ENCODE measurements around the gene OCA2.

OCA2 gene

GRCh38 chr15:28120359-28120640 is 21.2 kb upstream of the OCA2 start:
- DNase-seq (ENCODE audit: low spot score) = no peak

DNA sequence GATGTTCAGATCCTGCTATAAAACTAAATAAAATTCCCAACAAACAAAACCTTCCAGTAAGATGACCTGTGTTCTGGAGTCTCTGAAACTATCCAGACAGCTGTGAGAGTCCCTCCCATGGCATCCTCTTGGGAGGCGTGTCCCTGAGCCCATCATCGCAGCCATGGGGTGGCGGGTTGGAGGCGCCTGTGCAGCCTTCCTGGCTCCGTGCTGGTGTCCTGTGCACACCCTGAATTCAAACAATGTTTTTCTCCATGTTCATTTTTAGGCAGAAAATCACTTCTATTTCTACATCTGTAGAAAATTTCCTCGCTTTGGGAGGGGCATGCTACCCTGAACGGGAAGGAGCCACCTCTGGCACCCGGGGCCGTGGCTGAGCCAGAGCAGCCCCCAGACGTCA is 19.4 kb upstream of the OCA2 start:
- no peak for DNase-seq (ENCODE audit: low spot score)

GRCh38 chr15:28118083-28118482 is 19.0 kb upstream of the OCA2 start:
- DNase-seq (ENCODE audit: low spot score) = no peak

- no peak for DNase-seq (ENCODE audit: low spot score)
Observed at GRCh38 chr15:28117432-28117990, 18.4 kb upstream of the OCA2 start.

DNA sequence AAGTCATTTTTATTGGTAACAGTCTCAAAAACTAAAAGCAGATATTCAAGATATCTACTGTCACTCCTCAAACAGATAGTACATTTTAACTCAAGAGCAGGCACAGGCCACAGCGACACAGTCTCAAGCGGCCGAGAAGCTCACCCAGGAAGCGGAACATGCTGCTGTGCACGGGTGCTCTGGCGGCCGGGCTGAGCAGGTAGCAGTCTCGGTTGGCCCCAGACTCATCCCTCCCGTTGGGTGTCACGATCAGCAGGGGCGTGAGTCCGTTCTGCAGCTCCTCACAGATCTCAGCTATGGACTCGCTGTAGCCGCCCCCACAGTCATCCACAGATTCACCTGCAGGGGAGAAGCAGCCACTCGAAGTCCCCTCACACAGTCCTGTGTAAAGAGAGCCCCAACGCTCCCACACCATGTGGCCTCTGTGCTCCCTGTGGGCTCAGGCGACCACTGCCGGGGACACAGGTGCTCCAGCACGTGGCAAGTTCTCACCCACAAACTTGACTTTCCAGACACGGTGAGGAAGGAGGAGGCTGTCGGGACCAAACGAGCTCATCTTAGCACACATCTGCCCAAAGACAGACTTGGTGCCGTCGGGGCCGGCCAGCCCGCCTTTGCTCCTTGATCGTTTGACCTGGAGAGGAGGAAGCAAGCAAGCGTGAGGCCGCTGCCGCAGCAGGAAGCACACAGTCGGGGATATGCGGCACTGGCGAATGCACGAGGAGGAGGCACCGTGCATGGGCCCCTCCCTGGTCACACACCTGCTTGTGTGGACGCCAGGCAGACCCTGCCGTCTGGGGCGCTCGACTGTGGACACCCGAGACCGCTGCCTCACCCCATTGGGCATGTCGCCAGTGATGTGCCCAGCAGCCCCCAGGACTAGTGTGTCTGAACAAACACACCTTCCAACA is 17.7 kb upstream of the OCA2 start:
- DNase-seq (ENCODE audit: low spot score) = no peak

GRCh38 chr15:28115871-28116270 is 16.8 kb upstream of the OCA2 start:
- DNase-seq (ENCODE audit: low spot score) = no peak

- no peak for DNase-seq (ENCODE audit: low spot score)
Observed at GRCh38 chr15:28114721-28115622, 15.9 kb upstream of the OCA2 start.

DNA sequence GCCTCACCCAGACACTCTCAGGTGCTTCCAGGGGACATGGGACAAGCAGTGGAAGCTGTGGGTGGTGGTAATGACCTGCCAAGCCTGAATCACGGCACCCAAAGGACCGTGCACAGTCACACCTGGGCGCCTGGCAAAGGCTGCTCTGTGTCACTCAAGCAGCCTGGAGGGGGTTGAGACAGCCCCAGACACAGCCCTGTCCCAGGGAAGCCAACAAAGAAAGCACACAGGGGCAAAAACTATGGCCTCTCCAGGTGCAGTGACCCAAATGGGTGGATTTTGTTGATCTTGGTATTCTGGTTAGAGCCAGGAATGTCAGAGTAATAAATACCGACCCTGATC is 15.0 kb upstream of the OCA2 start:
- DNase-seq (ENCODE audit: low spot score) = no peak

- no peak for DNase-seq (ENCODE audit: low spot score)
Observed at GRCh38 chr15:28113394-28114113, 14.4 kb upstream of the OCA2 start.

DNA sequence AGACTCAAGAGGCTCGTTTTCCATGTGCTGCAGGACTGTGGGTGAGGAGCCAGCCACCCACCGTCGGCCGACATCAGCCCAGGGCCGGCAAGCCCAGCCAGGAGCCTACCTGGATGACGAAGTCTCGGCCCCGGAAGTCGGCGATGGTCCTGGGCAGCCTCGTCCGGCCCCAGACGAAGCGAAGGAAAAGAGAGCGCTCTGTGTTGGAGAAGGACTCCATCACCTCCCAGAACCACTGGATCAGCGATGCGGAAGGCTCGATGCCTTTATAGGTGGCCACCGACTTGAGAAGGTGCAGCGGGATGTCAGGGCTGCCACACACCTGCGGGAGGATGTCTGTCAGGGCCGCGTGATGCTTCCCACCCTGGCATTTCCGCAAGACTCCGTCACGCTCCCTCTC is 13.8 kb upstream of the OCA2 start:
- DNase-seq (ENCODE audit: low spot score) = no peak

GRCh38 chr15:28112101-28112760 is 13.1 kb upstream of the OCA2 start:
- no peak for DNase-seq (ENCODE audit: low spot score)

- DNase-seq (ENCODE audit: low spot score) = no peak
Observed at GRCh38 chr15:28111543-28111942, 12.4 kb upstream of the OCA2 start.

DNA sequence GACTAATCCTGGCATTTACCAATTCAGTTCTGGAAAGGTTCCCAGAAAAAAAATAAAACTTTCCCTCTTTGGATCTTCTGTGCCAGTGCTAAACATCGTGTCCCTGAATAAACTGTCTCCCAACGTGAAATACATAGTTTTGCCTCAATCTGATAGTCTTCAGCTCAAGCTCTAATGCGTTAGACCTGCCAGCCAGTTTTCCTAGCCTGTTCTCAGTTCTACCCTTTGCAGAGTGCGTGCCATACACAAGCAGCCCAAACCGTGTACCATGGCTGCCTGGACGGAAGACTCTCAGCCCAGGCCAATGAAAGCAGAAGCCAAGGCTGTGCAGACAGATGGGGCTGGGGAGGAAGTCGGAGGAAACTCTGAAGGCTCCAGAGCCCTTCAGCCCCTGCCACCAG is 11.4 kb upstream of the OCA2 start:
- no peak for DNase-seq (ENCODE audit: low spot score)

- DNase-seq (ENCODE audit: low spot score) = no peak
Observed at GRCh38 chr15:28109626-28110455, 10.7 kb upstream of the OCA2 start.

DNA sequence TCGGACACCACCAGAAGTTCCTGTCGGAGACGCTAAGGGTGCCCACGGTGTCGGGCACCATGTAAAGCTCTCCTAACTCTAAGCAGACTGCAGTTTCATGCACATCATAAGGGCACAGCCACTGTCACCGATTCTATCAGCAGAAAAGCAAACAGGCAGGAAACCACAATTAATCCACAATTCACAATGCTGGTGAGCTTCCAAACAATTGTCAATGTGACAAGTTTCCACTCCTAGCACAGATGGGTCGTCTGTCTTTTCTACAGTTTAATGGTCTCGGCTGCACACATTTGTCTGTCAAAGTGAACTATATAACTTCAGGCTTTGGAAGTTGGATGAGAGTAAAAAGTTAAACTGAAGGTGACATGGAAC is 8.8 kb upstream of the OCA2 start:
- peak; percentile 22 for DNase-seq (ENCODE audit: low spot score)

DNA sequence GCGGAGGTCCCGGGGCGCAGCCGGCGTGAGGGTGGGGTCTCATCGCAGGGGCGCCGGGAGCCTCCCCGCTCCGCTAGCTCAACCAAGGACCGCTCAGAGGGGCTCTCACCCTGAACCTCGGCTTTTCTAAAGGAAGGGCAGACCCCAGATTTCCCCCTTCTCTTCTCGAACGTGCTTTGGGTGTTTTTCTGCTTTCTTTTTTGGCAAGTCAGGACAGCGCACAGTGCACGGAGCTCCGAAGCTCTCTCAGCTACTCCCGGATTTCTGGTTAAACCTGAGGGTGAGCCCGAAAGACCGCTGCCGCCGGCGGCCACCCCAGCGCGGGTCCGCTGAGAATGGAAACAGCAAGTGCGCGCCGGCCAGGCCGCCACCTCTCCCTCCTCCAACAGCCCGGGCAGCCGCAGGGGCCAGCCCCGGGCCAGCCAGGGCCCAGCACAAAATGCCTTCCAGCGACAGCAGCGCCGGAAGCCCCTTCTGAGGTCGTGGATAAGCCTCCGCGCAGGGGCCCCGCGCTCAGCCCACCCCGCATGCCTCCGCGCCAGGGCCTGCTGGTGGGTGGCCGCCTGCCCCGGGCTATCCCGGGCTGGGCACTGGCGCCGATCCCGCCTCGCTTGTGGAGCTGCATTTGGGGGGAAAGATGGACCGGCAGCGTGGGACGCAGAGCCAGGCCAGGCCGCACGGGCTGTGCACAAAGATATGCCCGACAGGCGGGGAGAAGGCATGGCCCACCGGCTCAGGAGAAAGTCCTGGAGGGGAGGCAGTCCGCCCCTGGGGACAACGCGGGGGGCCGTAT is 8.2 kb upstream of the OCA2 start:
- DNase-seq (ENCODE audit: low spot score) = no peak

DNA sequence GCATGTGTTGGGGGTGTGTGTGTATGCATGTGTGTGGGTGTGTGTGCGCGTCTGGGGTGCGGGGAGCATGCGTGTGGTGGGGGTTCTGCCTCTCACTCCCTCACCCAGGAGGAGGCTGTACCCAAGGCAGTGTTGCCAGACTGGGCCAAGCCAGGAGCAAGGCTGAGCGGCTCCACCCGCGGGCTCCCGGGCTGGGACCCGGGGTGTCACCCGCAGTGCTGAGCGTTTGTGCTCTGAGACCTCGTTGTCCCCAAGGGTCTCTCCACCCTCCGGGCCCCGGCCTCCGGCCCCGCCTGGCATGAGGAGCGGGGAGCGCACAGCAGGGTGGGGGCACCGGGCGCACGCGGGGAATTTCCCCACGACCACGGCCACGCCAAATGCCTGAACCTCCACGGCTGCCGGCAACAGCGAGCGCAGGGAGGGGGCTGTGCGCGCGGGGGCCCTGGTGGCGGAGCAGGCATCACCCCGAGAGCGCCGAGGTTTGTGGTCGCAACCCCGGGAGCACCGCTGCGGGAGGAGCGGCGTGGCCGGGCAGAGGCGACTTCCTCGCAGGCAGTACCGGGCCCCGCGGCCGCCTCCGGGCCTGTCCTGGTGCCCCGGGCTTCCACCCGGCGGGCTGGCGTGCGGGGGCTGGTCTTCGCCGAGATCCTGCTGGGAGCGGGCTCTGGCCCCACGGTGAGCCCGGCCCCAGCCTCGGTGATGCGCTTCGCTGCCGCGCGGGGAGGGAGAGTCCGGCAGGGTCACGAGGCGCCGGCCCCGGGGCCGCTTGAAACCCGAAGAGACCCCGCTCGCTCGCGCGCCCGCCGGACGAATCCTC is 7.4 kb upstream of the OCA2 start:
- DNase-seq (ENCODE audit: low spot score) = no peak

- DNase-seq (ENCODE audit: low spot score) = no peak
Observed at GRCh38 chr15:28105793-28106192, 6.7 kb upstream of the OCA2 start.

GRCh38 chr15:28105224-28105791 is 6.2 kb upstream of the OCA2 start:
- no peak for DNase-seq (ENCODE audit: low spot score)

Measured in activated CD4-positive, alpha-beta T cell treated with anti-CD3 and anti-CD28 coated beads, Interleukin-2, Interleukin-4, amounts not matched to agents 100 ng/mL and 50 ng/mL, durations not matched to agents 16 hours and 8 hours (primary cell).